Iris pigment epithelial cell (primary cell): ENCODE data around the gene WDR19.
"Not testable (repeated sequence)": the region's sequence is repeated elsewhere in the genome, so short reads cannot be mapped to it uniquely, and the experiment has no call there.

Source experiments
- DNase-seq: peaks from one replicate; pipeline ENCODE4 v3.0.0-alpha.2; 2011; ENCODE audit warnings: low read depth

Gene WDR19

GRCh38 chr4:39181905-39182638 is at the start of gene WDR19:
WDR19 (plus strand) TSS chr4:39182529; CDS start chr4:39182558, 29 bp downstream.
- DNase-seq: peak; percentile 99

GRCh38 chr4:39133623-39134022 is 48.7 kb upstream of the WDR19 start:
- no peak for DNase-seq

- no peak for DNase-seq
Measured at GRCh38 chr4:39134683-39135306, 47.5 kb upstream of the WDR19 start.

- DNase-seq: not testable (repeated sequence)
Measured at GRCh38 chr4:39138227-39138626, 44.1 kb upstream of the WDR19 start.

GRCh38 chr4:39146211-39146610 is 36.1 kb upstream of the WDR19 start:
- peak; percentile 14 for DNase-seq

GRCh38 chr4:39154009-39154408 is 28.3 kb upstream of the WDR19 start:
- no peak for DNase-seq

- no peak for DNase-seq
Measured at GRCh38 chr4:39157520-39157919, 24.8 kb upstream of the WDR19 start.

GRCh38 chr4:39166177-39166576 is 16.2 kb upstream of the WDR19 start:
- no peak for DNase-seq

GRCh38 chr4:39166669-39167068 is 15.7 kb upstream of the WDR19 start:
- DNase-seq: no peak

- peak; percentile 9 for DNase-seq
Measured at GRCh38 chr4:39169426-39169825, 12.9 kb upstream of the WDR19 start.

- DNase-seq: no peak
Measured at GRCh38 chr4:39170301-39170700, 12.0 kb upstream of the WDR19 start.

GRCh38 chr4:39178706-39179105 is 3.6 kb upstream of the WDR19 start:
- peak; percentile 10 for DNase-seq

- no peak for DNase-seq
Measured at GRCh38 chr4:39179681-39180080, 2.6 kb upstream of the WDR19 start.

GRCh38 chr4:39180629-39181028 is 1.7 kb upstream of the WDR19 start:
- not testable (repeated sequence) for DNase-seq

GRCh38 chr4:39181520-39181904 is 817 bp upstream of the WDR19 start:
- no peak for DNase-seq

GRCh38 chr4:39201963-39202362 is 19.6 kb downstream of the WDR19 start:
- no peak for DNase-seq

GRCh38 chr4:39204543-39204942 is 22.2 kb downstream of the WDR19 start:
- DNase-seq: no peak

- peak; percentile 36 for DNase-seq
Measured at GRCh38 chr4:39205000-39205399, 22.7 kb downstream of the WDR19 start.

GRCh38 chr4:39205476-39205875 is 23.1 kb downstream of the WDR19 start:
- peak; percentile 8 for DNase-seq

- DNase-seq: peak; percentile 62
Measured at GRCh38 chr4:39227906-39228305, 45.6 kb downstream of the WDR19 start.

GRCh38 chr4:39228377-39228776 is 46.0 kb downstream of the WDR19 start:
- DNase-seq: no peak

GRCh38 chr4:39230462-39230861 is 48.1 kb downstream of the WDR19 start:
- no peak for DNase-seq

- DNase-seq: no peak
Measured at GRCh38 chr4:39231660-39232059, 49.3 kb downstream of the WDR19 start.

- no peak for DNase-seq
Measured at GRCh38 chr4:39232100-39232499, 49.8 kb downstream of the WDR19 start.
